Smooth muscle cell (in vitro differentiated cells): ENCODE data around the gene CEP68. TPM values are rescaled to one million over a fixed set of nuclear protein-coding genes. Genes with fewer than 3 reads are reported as not detected.
"Not testable (repeated sequence)": the region's sequence is repeated elsewhere in the genome, so short reads cannot be mapped to it uniquely, and the experiment has no call there.

Experiments used
- DNase-seq: peaks from one replicate; lab custom pipeline; 2025; ENCODE audit not compliant: unreplicated experiment; lab: John Stamatoyannopoulos, UW
- H2AFZ ChIP-seq: fragments of 200-600 bp; sonication (generic); 2 replicates; pipeline ENCODE4 v1.6.0; 2016; ENCODE audit warnings: antibody characterized with exemption, low read depth, mild to moderate bottlenecking
- H3F3A ChIP-seq: fragments of 200-600 bp; sonication (generic); 2 replicates; pipeline ENCODE4 v1.6.0; 2017; ENCODE audit warnings: antibody characterized with exemption, low read depth
- H3K27ac ChIP-seq: fragments of 200-600 bp; sonication (generic); 2 replicates; pipeline ENCODE4 v1.5.1; 2016; ENCODE audit warnings: low read depth, mild to moderate bottlenecking
- H3K27me3 ChIP-seq: fragments of 200-600 bp; sonication (generic); 2 replicates; pipeline ENCODE4 v1.6.1; 2016; ENCODE audit warnings: low read depth, mild to moderate bottlenecking
- H3K36me3 ChIP-seq: fragments of 200-600 bp; sonication (generic); 2 replicates; pipeline ENCODE4 v1.5.1; 2016; ENCODE audit warnings: low read depth
- H3K4me1 ChIP-seq: fragments of 200-600 bp; sonication (generic); 2 replicates; pipeline ENCODE4 v1.5.1; 2016; ENCODE audit warnings: low read depth
- H3K4me2 ChIP-seq: fragments of 200-600 bp; sonication (generic); 2 replicates; pipeline ENCODE4 v1.6.0; 2016; ENCODE audit warnings: mild to moderate bottlenecking
- H3K4me3 ChIP-seq: fragments of 200-600 bp; sonication (generic); 2 replicates; pipeline ENCODE4 v1.5.1; 2016; ENCODE audit warnings: mild to moderate bottlenecking
- H3K79me2 ChIP-seq: fragments of 200-600 bp; sonication (generic); 2 replicates; pipeline ENCODE4 v1.6.0; 2016; ENCODE audit warnings: low read depth, mild to moderate bottlenecking
- H3K9ac ChIP-seq: fragments of 200-600 bp; sonication (generic); 2 replicates; pipeline ENCODE4 v1.6.0; 2016; ENCODE audit warnings: low read depth
- H3K9me3 ChIP-seq: fragments of 200-600 bp; sonication (generic); replicated peaks from 2 replicates; pipeline ENCODE4 v1.5.1; 2016; ENCODE audit warnings: low read depth
- H4K20me1 ChIP-seq: fragments of 200-600 bp; sonication (generic); 2 replicates; pipeline ENCODE4 v1.6.0; 2016; ENCODE audit warnings: low read depth
- CTCF ChIP-seq: fragments of 200-600 bp; sonication (generic); IDR thresholded peaks from 2 replicates; pipeline ENCODE4 v1.5.1; 2017; ENCODE audit warnings: borderline replicate concordance, mild to moderate bottlenecking, antibody characterized with exemption; ENCODE audit not compliant: insufficient read depth, poor library complexity, severe bottlenecking
- WGBS: methylation state at CpG from one replicate; pipeline ENCODE4 v1.1.7; 2016; ENCODE audit warnings: low lambda C conversion rate; 5-methylcytosine and 5-hydroxymethylcytosine counted together
- polyA plus RNA-seq: library from polyadenylated mRNA; unstranded; fragments of >200 nt; fragmentation: Nextera tagmentation; extraction: Ambion mirVana; gene quantifications from 2 replicates; pipeline ENCODE4 v1.2.1, GENCODE V29; 2016
- total RNA-seq: library from RNA; depleted of rRNA; stranded (reverse); fragments of >200 nt; gene quantifications from 2 replicates; pipeline ENCODE4 v1.2.3, GENCODE V29; 2014

CEP68 gene
- total and polyA plus RNA-seq, 2 experiments from 2014 or later: 3.2 to 12.8 TPM

- H3K27ac ChIP-seq: no peak overlapping the region
Measured at GRCh38 chr2:65019675-65020195, 36.5 kb upstream of the CEP68 start.

GRCh38 chr2:65020251-65020650, 36.0 kb upstream of the CEP68 start:
- H3K4me1 ChIP-seq, H3K4me3 ChIP-seq, H3K9ac ChIP-seq, H3K36me3 ChIP-seq, H4K20me1 ChIP-seq, H3K4me2 ChIP-seq, H2AFZ ChIP-seq, H3K9me3 ChIP-seq, DNase-seq, H3F3A ChIP-seq, H3K27ac ChIP-seq, H3K27me3 ChIP-seq, H3K79me2 ChIP-seq: not testable (repeated sequence)
- WGBS: 97% methylated on average over 1 of the region's 1 CpG

More at GRCh38 chr2:65019675-65020195, 36.5 kb upstream of the CEP68 start:
- Histone ChIP-seq H3K79me2 (no peaks in the 10 kb centered on the region), H3K4me3 (no peak overlapping the region), H3F3A (peaks cover 10% of the 10 kb centered on the region), H3K9me3 (no peaks in the 10 kb centered on the region), H3K27me3 (no peaks in the 10 kb centered on the region), H3K4me2 (no peak overlapping the region), H3K4me1 (no peaks in the 10 kb centered on the region), H4K20me1 (no peaks in the 10 kb centered on the region), H2AFZ (no peak overlapping the region), H3K36me3 (no peaks in the 10 kb centered on the region), H3K9ac (no peak overlapping the region)
- 82% methylated on average over 8 of the region's 8 CpGs for WGBS
- DNase-seq: no peak
- no peak for TF ChIP-seq CTCF

- 97% methylated on average over 11 of the region's 11 CpGs for WGBS
- no peaks in the 10 kb centered on the region for H3K79me2 ChIP-seq
- no peaks in the 10 kb centered on the region for H3K27me3 ChIP-seq
- H3K4me3 ChIP-seq: no peak overlapping the region
- no peaks in the 10 kb centered on the region for H4K20me1 ChIP-seq
- H3K36me3 ChIP-seq: no peaks in the 10 kb centered on the region
- no peak overlapping the region for H3K9ac ChIP-seq
- H3K4me2 ChIP-seq: no peak overlapping the region
- no peak overlapping the region for H3K27ac ChIP-seq
- no peaks in the 10 kb centered on the region for H3K4me1 ChIP-seq
- peaks cover 10% of the 10 kb centered on the region for H3F3A ChIP-seq
- H2AFZ ChIP-seq: no peak overlapping the region
- no peak for TF ChIP-seq CTCF
- H3K9me3 ChIP-seq: no peaks in the 10 kb centered on the region
- no peak for DNase-seq
Measured at GRCh38 chr2:65020943-65021528, 35.2 kb upstream of the CEP68 start.

GRCh38 chr2:65021709-65022108, 34.5 kb upstream of the CEP68 start:
- TF ChIP-seq CTCF: no peak
- Histone ChIP-seq H3K27ac (no peak overlapping the region), H3K27me3 (no peaks in the 10 kb centered on the region), H3K79me2 (no peaks in the 10 kb centered on the region), H4K20me1 (no peaks in the 10 kb centered on the region), H3F3A (peaks cover 10% of the 10 kb centered on the region), H3K4me1 (no peaks in the 10 kb centered on the region), H3K9ac (no peak overlapping the region), H2AFZ (no peak overlapping the region), H3K4me3 (no peak overlapping the region), H3K4me2 (no peak overlapping the region), H3K9me3 (no peaks in the 10 kb centered on the region), H3K36me3 (no peaks in the 10 kb centered on the region)
- no peak for DNase-seq
- 69% methylated on average over 4 of the region's 4 CpGs for WGBS
